Mesenchymal stem cell (in vitro differentiated cells and primary cell): ENCODE results near the gene PGGHG.
A peak's percentile ranks its signal among the peaks of the same experiment; 100 is the strongest.
"Not testable (repeated sequence)": the region's sequence is repeated elsewhere in the genome, so short reads cannot be mapped to it uniquely, and the experiment has no call there.

Source experiments
- DNase-seq: peaks from one replicate; pipeline ENCODE4 v3.0.0-alpha.2; 2013
- H2AFZ ChIP-seq: one replicate; pipeline ENCODE4 v1.6.1; 2013; ENCODE audit warnings: low read depth, mild to moderate bottlenecking, control low read depth, inconsistent platforms, low read length, moderate library complexity
- H2AK5ac ChIP-seq: 2 replicates; pipeline ENCODE4 v1.6.1; 2013; ENCODE audit warnings: low read length, moderate library complexity, mild to moderate bottlenecking, inconsistent platforms; ENCODE audit not compliant: severe bottlenecking
- H2BK120ac ChIP-seq: one replicate; pipeline ENCODE4 v1.6.1; 2013; ENCODE audit warnings: low read depth, mild to moderate bottlenecking, inconsistent platforms, low read length, moderate library complexity
- H2BK12ac ChIP-seq, 2 experiments: one replicate each; pipeline ENCODE4 v1.6.1; 2013; ENCODE audit warnings: inconsistent platforms in 2 of 2, low read length in 2 of 2, mild to moderate bottlenecking in 2 of 2, moderate library complexity in 2 of 2, control low read depth in 1 of 2
- H2BK15ac ChIP-seq: one replicate; pipeline ENCODE4 v1.6.1; 2013; ENCODE audit warnings: mild to moderate bottlenecking, low read depth, inconsistent platforms; ENCODE audit not compliant: poor library complexity, severe bottlenecking
- H2BK5ac ChIP-seq: 2 replicates; pipeline ENCODE4 v1.6.1; 2013; ENCODE audit warnings: low read depth, mild to moderate bottlenecking, low read length, control low read depth, inconsistent platforms; ENCODE audit not compliant: poor library complexity, severe bottlenecking
- H3K14ac ChIP-seq, 2 experiments: one replicate each; pipeline ENCODE4 v1.6.1; 2013; ENCODE audit warnings: inconsistent platforms in 2 of 2, low read length in 2 of 2, control low read depth in 1 of 2, mild to moderate bottlenecking in 1 of 2, moderate library complexity in 1 of 2
- H3K18ac ChIP-seq, 2 experiments: one replicate each; pipeline ENCODE4 v1.6.1; 2013; ENCODE audit warnings: inconsistent platforms in 2 of 2, low read length in 2 of 2, control low read depth in 1 of 2, low read depth in 1 of 2, mild to moderate bottlenecking in 1 of 2
- H3K23ac ChIP-seq, 2 experiments: one replicate each; pipeline ENCODE4 v1.6.1; 2013; ENCODE audit warnings: inconsistent platforms in 2 of 2, low read length in 2 of 2, mild to moderate bottlenecking in 2 of 2, moderate library complexity in 2 of 2, control low read depth in 1 of 2
- H3K27ac ChIP-seq: 2 replicates; pipeline ENCODE4 v1.5.1; 2013; ENCODE audit warnings: mild to moderate bottlenecking, moderate library complexity, low read length, control low read depth, inconsistent platforms; ENCODE audit not compliant: poor library complexity, severe bottlenecking
- H3K27me3 ChIP-seq, 2 experiments: 2 replicates each; pipeline versions ENCODE4 v1.6.1 to v1.7.0; 2013; ENCODE audit warnings: low read length in 2 of 2, mild to moderate bottlenecking in 2 of 2, moderate library complexity in 2 of 2, control low read depth in 1 of 2, inconsistent platforms in 1 of 2; ENCODE audit not compliant: control insufficient read depth in 1 of 2, insufficient read depth in 1 of 2
- H3K36me3 ChIP-seq, 2 experiments: 2 replicates each; pipeline versions ENCODE4 v1.6.1 to v1.7.0; 2013; ENCODE audit warnings: low read length in 2 of 2, control low read depth in 1 of 2, inconsistent platforms in 1 of 2, low read depth in 1 of 2, mild to moderate bottlenecking in 1 of 2; ENCODE audit not compliant: insufficient read depth in 2 of 2, control insufficient read depth in 1 of 2
- H3K4ac ChIP-seq, 2 experiments: one replicate each; pipeline ENCODE4 v1.6.1; 2013; ENCODE audit warnings: inconsistent platforms in 2 of 2, low read length in 2 of 2, mild to moderate bottlenecking in 2 of 2, moderate library complexity in 2 of 2, control low read depth in 1 of 2, low read depth in 1 of 2
- H3K4me1 ChIP-seq: 2 replicates; pipeline ENCODE4 v1.6.1; 2013; ENCODE audit warnings: low read depth, low read length, control low read depth; ENCODE audit not compliant: control insufficient read depth, insufficient read depth
- H3K4me2 ChIP-seq: 2 replicates; pipeline ENCODE4 v1.6.1; 2013; ENCODE audit warnings: low read length, mild to moderate bottlenecking, inconsistent platforms; ENCODE audit not compliant: poor library complexity, severe bottlenecking
- H3K4me3 ChIP-seq, 2 experiments: 2 replicates each; pipeline versions ENCODE4 v1.5.1 to v1.7.0; 2013; ENCODE audit warnings: low read length in 2 of 2, mild to moderate bottlenecking in 2 of 2, control low read depth in 1 of 2, low read depth in 1 of 2; ENCODE audit not compliant: insufficient read depth in 1 of 2
- H3K79me1 ChIP-seq: replicated peaks from 2 replicates; pipeline ENCODE4 v1.6.1; 2013; ENCODE audit warnings: mild to moderate bottlenecking, control low read depth, low read length, inconsistent platforms; ENCODE audit not compliant: poor library complexity, severe bottlenecking
- H3K9ac ChIP-seq: 2 replicates; pipeline ENCODE4 v1.7.0; 2013; ENCODE audit warnings: mild to moderate bottlenecking, low read length, moderate library complexity
- H3K9me3 ChIP-seq: 2 replicates; pipeline ENCODE4 v1.7.0; 2013; ENCODE audit warnings: mild to moderate bottlenecking, low read length; ENCODE audit not compliant: control insufficient read depth
- H4K8ac ChIP-seq: one replicate; pipeline ENCODE4 v1.6.1; 2013; ENCODE audit warnings: inconsistent platforms, mild to moderate bottlenecking, low read length, moderate library complexity
- H4K91ac ChIP-seq: one replicate; pipeline ENCODE4 v1.6.1; 2013; ENCODE audit warnings: mild to moderate bottlenecking, low read length, inconsistent platforms
- WGBS: methylation state at CpG from one replicate; pipeline ENCODE4 v1.1.7; 2013; ENCODE audit warnings: mixed read lengths; 5-methylcytosine and 5-hydroxymethylcytosine counted together

The PGGHG gene

DNA sequence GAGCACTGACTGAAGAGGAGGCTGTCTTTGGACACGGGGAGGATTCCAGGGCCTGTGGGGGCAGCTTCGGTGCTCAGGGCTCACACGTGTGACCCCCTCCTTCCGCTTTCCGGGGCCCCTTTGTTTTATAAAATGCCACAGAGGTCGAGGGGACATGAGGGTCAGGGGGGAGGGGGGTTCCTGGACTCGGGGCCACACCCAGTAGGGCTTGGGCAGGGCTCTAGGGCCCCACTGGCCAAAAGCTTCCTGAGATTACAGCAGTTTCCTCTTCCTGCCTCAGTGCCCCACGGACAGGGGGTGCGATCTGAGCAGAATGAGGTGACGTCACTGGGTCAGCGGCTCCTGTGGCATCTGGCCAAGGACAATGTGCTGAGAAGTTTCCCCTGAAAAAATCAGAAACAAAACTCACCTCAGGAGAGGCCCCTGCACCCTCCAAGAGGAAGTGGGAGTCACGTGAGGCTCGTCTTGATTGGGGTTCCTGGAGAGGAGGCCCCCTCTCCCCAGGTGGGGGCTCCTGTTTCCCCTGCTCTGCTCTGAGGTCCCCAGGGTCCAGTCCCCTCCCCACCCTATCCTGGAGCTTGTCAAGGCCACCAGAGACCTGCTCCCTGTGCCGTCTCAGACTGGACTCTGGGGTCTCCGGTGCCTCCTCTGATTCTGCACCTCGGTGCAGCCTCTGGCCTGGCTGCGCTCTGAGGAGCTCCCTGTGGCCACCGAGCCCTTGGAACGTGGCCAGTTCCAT lies 38.1 kb downstream of the PGGHG start:
- Histone ChIP-seq H4K91ac (peak overlapping the region; percentile 91), H3K4me2 (peak overlapping the region; percentile 0), H3K4me3 (peak overlapping the region in 1 of 2 experiments; percentile 24), H3K23ac (no peak overlapping the region), H2BK12ac (peak overlapping the region; percentile 6 to 95), H3K18ac (peak overlapping the region; percentile 76 to 91), H2AFZ (no peak overlapping the region), H2BK15ac (peak overlapping the region; percentile 15), H2BK120ac (peak overlapping the region; percentile 39), H2BK5ac (no peak overlapping the region), H3K9ac (peak overlapping the region; percentile 69), H3K27ac (peak overlapping the region; percentile 82), H3K14ac (peak overlapping the region in 1 of 2 experiments; percentile 51), H3K4ac (peak overlapping the region; percentile 42 to 49), H3K79me1 (peaks cover 2% of the 10 kb centered on the region), H3K27me3 (no peaks in the 10 kb centered on the region), H3K36me3 (no peaks in the 10 kb centered on the region), H2AK5ac (peak overlapping the region; percentile 92), H4K8ac (peak overlapping the region; percentile 14), H3K9me3 (no peaks in the 10 kb centered on the region), H3K4me1 (peaks cover 25% of the 10 kb centered on the region)
- WGBS, result 70% methylated on average over 18 of the region's 19 CpGs
- peak; percentile 51 for DNase-seq

GRCh38 chr11:327581-327923 lies 38.6 kb downstream of the PGGHG start:
- Histone ChIP-seq H3K18ac (peak overlapping the region in 1 of 2 experiments; percentile 82), H2AK5ac (peak overlapping the region; percentile 54), H3K27ac (peak overlapping the region; percentile 82), H3K4me3 (peak overlapping the region in 1 of 2 experiments; percentile 24), H3K27me3 (no peaks in the 10 kb centered on the region), H2AFZ (no peak overlapping the region), H3K9ac (peak overlapping the region; percentile 69), H3K9me3 (no peaks in the 10 kb centered on the region), H4K91ac (no peak overlapping the region), H3K36me3 (no peaks in the 10 kb centered on the region), H3K79me1 (peaks cover 2% of the 10 kb centered on the region), H3K14ac (no peak overlapping the region), H4K8ac (no peak overlapping the region), H3K4ac (peak overlapping the region in 1 of 2 experiments; percentile 42), H2BK15ac (peak overlapping the region; percentile 5), H3K4me1 (peaks cover 25% of the 10 kb centered on the region), H2BK5ac (no peak overlapping the region), H2BK12ac (no peak overlapping the region), H3K4me2 (no peak overlapping the region), H3K23ac (no peak overlapping the region), H2BK120ac (no peak overlapping the region)
- WGBS, result 100% methylated on average over 1 of the region's 3 CpGs
- no peak for DNase-seq

DNA sequence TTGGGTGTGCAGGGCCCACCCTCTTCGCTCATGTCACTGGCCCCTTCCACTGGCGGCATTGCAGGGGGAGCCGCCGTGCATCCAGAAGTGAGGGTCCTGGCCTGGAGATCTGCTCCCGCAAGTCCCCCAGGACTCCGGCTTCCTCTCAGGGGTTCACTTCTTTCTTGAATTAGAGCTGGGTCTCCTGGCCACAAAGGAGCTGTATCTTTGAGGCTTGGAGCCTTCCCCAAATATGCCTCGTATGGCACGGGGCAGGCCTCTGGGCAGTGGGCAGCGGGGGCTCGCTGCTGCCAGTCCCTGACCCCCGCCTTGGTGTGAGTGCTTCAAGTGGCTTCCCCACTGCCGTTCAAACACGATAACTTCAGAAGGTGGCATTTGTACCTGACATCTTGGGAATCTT lies 39.1 kb downstream of the PGGHG start:
- Histone ChIP-seq H3K9me3 (no peaks in the 10 kb centered on the region), H3K27ac (no peak overlapping the region), H3K4me2 (no peak overlapping the region), H3K4me1 (peaks cover 25% of the 10 kb centered on the region), H3K4ac (peak overlapping the region in 1 of 2 experiments; percentile 51), H3K36me3 (no peaks in the 10 kb centered on the region), H3K27me3 (no peaks in the 10 kb centered on the region), H2AFZ (no peak overlapping the region), H4K91ac (peak overlapping the region; percentile 86), H3K18ac (peak overlapping the region in 1 of 2 experiments; percentile 53), H3K79me1 (peaks cover 2% of the 10 kb centered on the region), H3K14ac (peak overlapping the region in 1 of 2 experiments; percentile 20), H2BK120ac (no peak overlapping the region), H3K9ac (no peak overlapping the region), H2BK12ac (peak overlapping the region; percentile 11 to 94), H2AK5ac (peak overlapping the region; percentile 84), H3K23ac (no peak overlapping the region), H2BK5ac (no peak overlapping the region), H4K8ac (no peak overlapping the region), H3K4me3 (no peak overlapping the region), H2BK15ac (no peak overlapping the region)
- 99% methylated on average over 13 of the region's 13 CpGs for WGBS
- DNase-seq, result no peak

- not testable (repeated sequence) for H2BK15ac ChIP-seq, H3K36me3 ChIP-seq, H3K27me3 ChIP-seq, H2BK12ac ChIP-seq, H3K18ac ChIP-seq, H4K8ac ChIP-seq, H3K4me2 ChIP-seq, H3K23ac ChIP-seq, H2BK5ac ChIP-seq, H3K4me3 ChIP-seq, H2AFZ ChIP-seq, H3K9me3 ChIP-seq, H3K14ac ChIP-seq, H3K79me1 ChIP-seq, H3K9ac ChIP-seq, H4K91ac ChIP-seq, H2AK5ac ChIP-seq, H3K4ac ChIP-seq, H2BK120ac ChIP-seq, H3K27ac ChIP-seq, DNase-seq
- H3K4me1 ChIP-seq, result peaks cover 25% of the 10 kb centered on the region
- WGBS, result 93% methylated on average over 9 of the region's 15 CpGs
Observed at GRCh38 chr11:328516-329100, 39.7 kb downstream of the PGGHG start.
